ENCODE data around the gene TTL. TPM values are rescaled to one million over a fixed set of nuclear protein-coding genes. Genes with fewer than 3 reads are reported as not detected.
"Not testable (repeated sequence)": the region's sequence is repeated elsewhere in the genome, so short reads cannot be mapped to it uniquely, and the experiment has no call there.

Gene TTL
- total and polyA plus RNA-seq, 3 experiments from 2014 or later: 4.6 to 46.1 (median 45.9) TPM

- H3K27me3 ChIP-seq (ENCODE audit: insufficient read depth, low read length, poor library complexity, severe bottlenecking); H3K4me1 ChIP-seq (ENCODE audit: insufficient read depth, low read length); H3K36me3 ChIP-seq (ENCODE audit: insufficient read depth, low read length); POLR2A ChIA-PET; H3K9me3 ChIP-seq (ENCODE audit: low read length); DNase-seq; H3K27ac Mint-ChIP-seq; CTCF ChIA-PET; H3K9me3 Mint-ChIP-seq; H3K27ac ChIP-seq (ENCODE audit: low read depth, low read length); H3K4me3 ChIP-seq (ENCODE audit: low read length); H3K36me3 Mint-ChIP-seq: not testable (repeated sequence)
- H3K27me3 Mint-ChIP-seq: peaks cover 8 to 34% of the 10 kb centered on the region in 2 donors
- H3K4me1 Mint-ChIP-seq: peaks cover 12 to 16% (median 16%) of the 10 kb centered on the region in 3 donors
- peak overlapping the region in 1 of 7 donors; percentile 13 for H3K4me3 Mint-ChIP-seq
Measured at GRCh38 chr2:112435716-112436431, 46.1 kb upstream of the TTL start.

GRCh38 chr2:112436993-112437392 is 45.0 kb upstream of the TTL start:
- H3K27ac ChIP-seq (ENCODE audit: low read depth, low read length); H3K27ac Mint-ChIP-seq; H3K9me3 Mint-ChIP-seq; DNase-seq; H3K4me3 ChIP-seq (ENCODE audit: low read length); H3K36me3 Mint-ChIP-seq; POLR2A ChIA-PET; CTCF ChIA-PET; H3K4me1 ChIP-seq (ENCODE audit: insufficient read depth, low read length); H3K36me3 ChIP-seq (ENCODE audit: insufficient read depth, low read length); H3K27me3 ChIP-seq (ENCODE audit: insufficient read depth, low read length, poor library complexity, severe bottlenecking); H3K9me3 ChIP-seq (ENCODE audit: low read length); H3K4me1 Mint-ChIP-seq; H3K4me3 Mint-ChIP-seq: not testable (repeated sequence)
- peaks cover 12 to 35% of the 10 kb centered on the region in 2 donors for H3K27me3 Mint-ChIP-seq

GRCh38 chr2:112437405-112437831 is 44.5 kb upstream of the TTL start:
- H3K9me3 ChIP-seq (ENCODE audit: low read length); DNase-seq; H3K27me3 ChIP-seq (ENCODE audit: insufficient read depth, low read length, poor library complexity, severe bottlenecking); H3K36me3 Mint-ChIP-seq; CTCF ChIA-PET; H3K27ac Mint-ChIP-seq; H3K4me1 ChIP-seq (ENCODE audit: insufficient read depth, low read length); H3K9me3 Mint-ChIP-seq; H3K4me3 Mint-ChIP-seq; POLR2A ChIA-PET; H3K36me3 ChIP-seq (ENCODE audit: insufficient read depth, low read length); H3K4me3 ChIP-seq (ENCODE audit: low read length); H3K27ac ChIP-seq (ENCODE audit: low read depth, low read length); H3K4me1 Mint-ChIP-seq: not testable (repeated sequence)
- H3K27me3 Mint-ChIP-seq: peaks cover 13 to 40% of the 10 kb centered on the region in 2 donors

- H3K36me3 Mint-ChIP-seq; H3K4me3 ChIP-seq (ENCODE audit: low read length); H3K9me3 Mint-ChIP-seq; H3K9me3 ChIP-seq (ENCODE audit: low read length); H3K27ac Mint-ChIP-seq; CTCF ChIA-PET; H3K4me1 ChIP-seq (ENCODE audit: insufficient read depth, low read length); H3K4me1 Mint-ChIP-seq; H3K4me3 Mint-ChIP-seq; DNase-seq; H3K27me3 ChIP-seq (ENCODE audit: insufficient read depth, low read length, poor library complexity, severe bottlenecking); H3K36me3 ChIP-seq (ENCODE audit: insufficient read depth, low read length); H3K27ac ChIP-seq (ENCODE audit: low read depth, low read length): not testable (repeated sequence)
- peaks cover 15 to 39% of the 10 kb centered on the region in 2 donors for H3K27me3 Mint-ChIP-seq
- POLR2A ChIA-PET: interaction anchor here (0.7 kb wide), 1 partner anchor 131 kb away, joined by 3 read pairs; no protein-coding TSS in a partner anchor
Measured at GRCh38 chr2:112438603-112439261, 43.2 kb upstream of the TTL start.

GRCh38 chr2:112444256-112444655 is 37.7 kb upstream of the TTL start:
- H3K27ac ChIP-seq (ENCODE audit: low read depth, low read length); H3K4me3 ChIP-seq (ENCODE audit: low read length); H3K4me1 ChIP-seq (ENCODE audit: insufficient read depth, low read length); H3K27ac Mint-ChIP-seq; POLR2A ChIA-PET; H3K9me3 Mint-ChIP-seq; DNase-seq; H3K9me3 ChIP-seq (ENCODE audit: low read length); CTCF ChIA-PET; H3K36me3 ChIP-seq (ENCODE audit: insufficient read depth, low read length); H3K36me3 Mint-ChIP-seq; H3K4me1 Mint-ChIP-seq; H3K4me3 Mint-ChIP-seq; H3K27me3 ChIP-seq (ENCODE audit: insufficient read depth, low read length, poor library complexity, severe bottlenecking): not testable (repeated sequence)
- peaks cover 6 to 22% of the 10 kb centered on the region in 2 donors for H3K27me3 Mint-ChIP-seq

GRCh38 chr2:112449854-112450253 is 32.1 kb upstream of the TTL start:
- no peak overlapping the region for H3K27ac ChIP-seq (ENCODE audit: low read depth, low read length)
- Mint-ChIP-seq H3K9me3 (peaks cover 0 to 3% (median 0%) of the 10 kb centered on the region in 5 donors), H3K27ac (no peak overlapping the region), H3K4me1 (no peaks in the 10 kb centered on the region), H3K4me3 (no peak overlapping the region), H3K36me3 (peaks cover 0 to 5% (median 0%) of the 10 kb centered on the region in 3 donors), H3K27me3 (no peaks in the 10 kb centered on the region)
- H3K27me3 ChIP-seq (ENCODE audit: insufficient read depth, low read length, poor library complexity, severe bottlenecking): no peaks in the 10 kb centered on the region
- POLR2A ChIA-PET: no interaction called here
- no peaks in the 10 kb centered on the region for H3K9me3 ChIP-seq (ENCODE audit: low read length)
- no peak for DNase-seq
- H3K36me3 ChIP-seq (ENCODE audit: insufficient read depth, low read length): no peaks in the 10 kb centered on the region
- CTCF ChIA-PET: no interaction called here
- no peak overlapping the region for H3K4me3 ChIP-seq (ENCODE audit: low read length)
- no peaks in the 10 kb centered on the region for H3K4me1 ChIP-seq (ENCODE audit: insufficient read depth, low read length)

- Mint-ChIP-seq H3K27ac (no peak overlapping the region), H3K4me3 (peak overlapping the region in 1 of 7 donors; percentile 54), H3K4me1 (no peaks in the 10 kb centered on the region), H3K9me3 (peaks cover 0 to 3% (median 0%) of the 10 kb centered on the region in 5 donors), H3K36me3 (peaks cover 0 to 5% (median 0%) of the 10 kb centered on the region in 3 donors), H3K27me3 (no peaks in the 10 kb centered on the region)
- DNase-seq: no peak
- ChIA-PET CTCF (interaction anchor here (0.6 kb wide), 1 partner anchor 18 kb away, joined by 3 read pairs; the partner anchor contains the start of gene RGPD8), POLR2A (no interaction called here)
- H3K4me1 ChIP-seq (ENCODE audit: insufficient read depth, low read length): no peaks in the 10 kb centered on the region
- H3K9me3 ChIP-seq (ENCODE audit: low read length): no peaks in the 10 kb centered on the region
- H3K27ac ChIP-seq (ENCODE audit: low read depth, low read length): no peak overlapping the region
- H3K4me3 ChIP-seq (ENCODE audit: low read length): no peak overlapping the region
- H3K27me3 ChIP-seq (ENCODE audit: insufficient read depth, low read length, poor library complexity, severe bottlenecking): no peaks in the 10 kb centered on the region
- H3K36me3 ChIP-seq (ENCODE audit: insufficient read depth, low read length): no peaks in the 10 kb centered on the region
Measured at GRCh38 chr2:112451317-112451716, 30.6 kb upstream of the TTL start.

- Histone ChIP-seq H3K4me3 (ENCODE audit: low read length) (no peak overlapping the region), H3K27ac (ENCODE audit: low read depth, low read length) (no peak overlapping the region), H3K4me1 (ENCODE audit: insufficient read depth, low read length) (no peaks in the 10 kb centered on the region), H3K36me3 (ENCODE audit: insufficient read depth, low read length) (no peaks in the 10 kb centered on the region), H3K9me3 (ENCODE audit: low read length) (no peaks in the 10 kb centered on the region), H3K27me3 (ENCODE audit: insufficient read depth, low read length, poor library complexity, severe bottlenecking) (no peaks in the 10 kb centered on the region)
- ChIA-PET POLR2A (no interaction called here), CTCF (interaction anchor here (1.2 kb wide), 1 partner anchor 207 kb away, joined by 3 read pairs; no protein-coding TSS in a partner anchor)
- H3K27ac Mint-ChIP-seq: peak overlapping the region in 1 of 8 donors; percentile 41
- no peaks in the 10 kb centered on the region for H3K4me1 Mint-ChIP-seq
- H3K27me3 Mint-ChIP-seq: peaks cover 0 to 1% of the 10 kb centered on the region in 2 donors
- H3K4me3 Mint-ChIP-seq: no peak overlapping the region
- peaks cover 0 to 5% (median 0%) of the 10 kb centered on the region in 3 donors for H3K36me3 Mint-ChIP-seq
- H3K9me3 Mint-ChIP-seq: peaks cover 0 to 3% (median 0%) of the 10 kb centered on the region in 5 donors
- DNase-seq: no peak
Measured at GRCh38 chr2:112454586-112454985, 27.4 kb upstream of the TTL start.
